ENCODE results near the gene CAMSAP1. TPM values are rescaled to one million over a fixed set of nuclear protein-coding genes. Genes with fewer than 3 reads are reported as not detected.

Gene CAMSAP1
- polyA plus RNA-seq, 3 donors = 0.71 to 9.0 (median 0.75) TPM

GRCh38 chr9:135910757-135911156, 3.4 kb upstream of the CAMSAP1 start:
- peaks cover 31 to 35% of the 10 kb centered on the region in 2 donors for H3K4me1 ChIP-seq (ENCODE audit: control insufficient read depth in 1 of 2, insufficient read depth in 2 of 2, low read length in 2 of 2)
- peaks cover 28% of the 10 kb centered on the region for H3K79me2 ChIP-seq (ENCODE audit: insufficient read depth, low read length)
- Mint-ChIP-seq H3K27me3 (ENCODE audit: low read depth in 3 of 3) (peaks cover 0 to 2% (median 0%) of the 10 kb centered on the region in 3 donors), H3K36me3 (peaks cover 47 to 55% of the 10 kb centered on the region in 2 donors), H3K27ac (peak overlapping the region in 5 of 7 donors; percentile 22 to 89 (median 77)), H3K4me3 (no peak overlapping the region), H3K4me1 (peaks cover 36% of the 10 kb centered on the region), H3K9me3 (peaks cover 9 to 35% (median 22%) of the 10 kb centered on the region in 7 donors)
- H3K9me3 ChIP-seq (replicated peaks in 1 of 2; ENCODE audit: control insufficient read depth in 1 of 2, insufficient read depth in 1 of 2, low read length in 2 of 2) = peaks cover 10 to 30% of the 10 kb centered on the region in 2 donors
- 96% methylated on average over 6 of the region's 9 CpGs for WGBS (ENCODE audit: insufficient coverage)
- peaks cover 17% of the 10 kb centered on the region for H4K20me1 ChIP-seq (ENCODE audit: insufficient read depth, low read length)
- TF ChIP-seq CTCF (IDR thresholded peaks at IDR 0.05) = no peak
- no peak for DNase-seq
- no peak overlapping the region for H3K4me3 ChIP-seq (replicated peaks in 1 of 3; ENCODE audit: low read depth in 2 of 3, low read length in 3 of 3)
- peak overlapping the region in 1 of 2 donors; percentile 70 for H3K27ac ChIP-seq (ENCODE audit: low read depth in 1 of 2, low read length in 2 of 2)
- no peaks in the 10 kb centered on the region for H3K27me3 ChIP-seq (ENCODE audit: control insufficient read depth in 2 of 2, insufficient read depth in 2 of 2, low read length in 2 of 2)
- no peak overlapping the region for H2AFZ ChIP-seq (ENCODE audit: insufficient read depth, low read depth, low read length, poor library complexity, severe bottlenecking)
- no peak overlapping the region for H3K4me2 ChIP-seq (replicated peaks; ENCODE audit: extremely low read depth, low read length, poor library complexity, severe bottlenecking)
- H3K36me3 ChIP-seq (replicated peaks in 1 of 2; ENCODE audit: control insufficient read depth in 1 of 2, insufficient read depth in 2 of 2, low read length in 2 of 2) = peaks cover 15 to 47% of the 10 kb centered on the region in 2 donors
- intact Hi-C loops (cut with micrococcal nuclease) = loop anchor here in 1 of 2 donors (2.0 kb wide), 1 partner anchor 56 kb away; no protein-coding TSS in a partner anchor
- H3K9ac ChIP-seq (ENCODE audit: insufficient read depth, low read length, poor library complexity, severe bottlenecking) = no peak overlapping the region

- peak overlapping the region in 6 of 7 donors; percentile 6 to 89 (median 81) for H3K27ac Mint-ChIP-seq
- Histone ChIP-seq H4K20me1 (ENCODE audit: insufficient read depth, low read length) (peaks cover 22% of the 10 kb centered on the region), H2AFZ (ENCODE audit: insufficient read depth, low read depth, low read length, poor library complexity, severe bottlenecking) (no peak overlapping the region), H3K9ac (ENCODE audit: insufficient read depth, low read length, poor library complexity, severe bottlenecking) (no peak overlapping the region), H3K9me3 (replicated peaks in 1 of 2; ENCODE audit: control insufficient read depth in 1 of 2, insufficient read depth in 1 of 2, low read length in 2 of 2) (peaks cover 5 to 27% of the 10 kb centered on the region in 2 donors), H3K27me3 (ENCODE audit: control insufficient read depth in 2 of 2, insufficient read depth in 2 of 2, low read length in 2 of 2) (no peaks in the 10 kb centered on the region), H3K79me2 (ENCODE audit: insufficient read depth, low read length) (peaks cover 32% of the 10 kb centered on the region), H3K27ac (ENCODE audit: low read depth in 1 of 2, low read length in 2 of 2) (peak overlapping the region in 1 of 2 donors; percentile 70), H3K4me2 (replicated peaks; ENCODE audit: extremely low read depth, low read length, poor library complexity, severe bottlenecking) (peak overlapping the region; percentile 12), H3K4me1 (ENCODE audit: control insufficient read depth in 1 of 2, insufficient read depth in 2 of 2, low read length in 2 of 2) (peaks cover 37 to 40% of the 10 kb centered on the region in 2 donors), H3K36me3 (replicated peaks in 1 of 2; ENCODE audit: control insufficient read depth in 1 of 2, insufficient read depth in 2 of 2, low read length in 2 of 2) (peaks cover 15 to 41% of the 10 kb centered on the region in 2 donors), H3K4me3 (replicated peaks in 1 of 3; ENCODE audit: low read depth in 2 of 3, low read length in 3 of 3) (no peak overlapping the region)
- intact Hi-C loops (cut with micrococcal nuclease) = loop anchor here in 1 of 2 donors (2.0 kb wide), 1 partner anchor 57 kb away; no protein-coding TSS in a partner anchor
- peak overlapping the region in 1 of 2 donors; percentile 8 for H3K4me3 Mint-ChIP-seq
- H3K36me3 Mint-ChIP-seq = peaks cover 44 to 52% of the 10 kb centered on the region in 2 donors
- WGBS (ENCODE audit: insufficient coverage) = no CpG with 5 or more reads among the region's 2 CpGs
- H3K9me3 Mint-ChIP-seq = peaks cover 8 to 29% (median 20%) of the 10 kb centered on the region in 7 donors
- DNase-seq = peak in 1 of 3 donors; percentile 53
- H3K27me3 Mint-ChIP-seq (ENCODE audit: low read depth in 3 of 3) = peaks cover 0 to 2% (median 0%) of the 10 kb centered on the region in 3 donors
- TF ChIP-seq CTCF (IDR thresholded peaks at IDR 0.05) = no peak
- peaks cover 42% of the 10 kb centered on the region for H3K4me1 Mint-ChIP-seq
Observed at GRCh38 chr9:135910216-135910615, 2.9 kb upstream of the CAMSAP1 start.

Measured in CD14-positive monocyte (primary cell).